Measurements from ENCODE around the gene ZNF786. TPM values are rescaled to one million over a fixed set of nuclear protein-coding genes. Genes with fewer than 3 reads are reported as not detected.

ZNF786 gene
- total RNA-seq = 10.2 and 10.7 TPM in 2 replicates
- long read RNA-seq, transcript ZNF786-201 (3 exons, 3,144 nt) = major isoform, 11 of 18 reads
- long read RNA-seq, transcript ZNF786-202 (4 exons, 2,874 nt) = minor isoform, 5 of 18 reads
- long read RNA-seq, partial matches to known transcripts = 0 of 18 reads
- long read RNA-seq, other reads (novel, unspliced or antisense) = 2 of 18 reads

GRCh38 chr7:149090397-149091195, at the start of gene ZNF786:
TSS of gene ZNF786 (minus strand) at chr7:149090718. CDS start at chr7:149090640, 78 bp downstream.
- H3K27ac Mint-ChIP-seq (ENCODE audit: unreplicated experiment) = peak within 1 kb of the TSS; percentile 100
- DNase-seq (ENCODE audit: extremely low spot score, unreplicated experiment) = peak; percentile 96
- H3K36me3 Mint-ChIP-seq (ENCODE audit: unreplicated experiment) = peaks cover 2% of the 10 kb centered on the region
- no peaks in the 10 kb centered on the region for H3K9me3 Mint-ChIP-seq (ENCODE audit: unreplicated experiment)
- no peaks in the 10 kb centered on the region for H3K27me3 Mint-ChIP-seq (ENCODE audit: unreplicated experiment)
- peaks cover 18% of the 10 kb centered on the region for H3K4me1 Mint-ChIP-seq (ENCODE audit: unreplicated experiment)
- H3K4me3 Mint-ChIP-seq (ENCODE audit: unreplicated experiment) = peak within 1 kb of the TSS; percentile 99
- peak; percentile 96 for TF ChIP-seq CTCF (IDR thresholded peaks at IDR 0.05)

GRCh38 chr7:149136118-149136517, 45.6 kb upstream of the ZNF786 start:
- Mint-ChIP-seq H3K4me1 (ENCODE audit: unreplicated experiment) (no peaks in the 10 kb centered on the region), H3K9me3 (ENCODE audit: unreplicated experiment) (peaks cover under 1% of the 10 kb centered on the region), H3K27ac (ENCODE audit: unreplicated experiment) (no peak overlapping the region), H3K4me3 (ENCODE audit: unreplicated experiment) (no peak overlapping the region), H3K27me3 (ENCODE audit: unreplicated experiment) (no peaks in the 10 kb centered on the region), H3K36me3 (ENCODE audit: unreplicated experiment) (peaks cover 3% of the 10 kb centered on the region)
- DNase-seq (ENCODE audit: extremely low spot score, unreplicated experiment) = no peak
- no peak for TF ChIP-seq CTCF (IDR thresholded peaks at IDR 0.05)

- H3K36me3 Mint-ChIP-seq (ENCODE audit: unreplicated experiment) = peaks cover 12% of the 10 kb centered on the region
These were observed 42.7 kb upstream of the ZNF786 start for GRCh38 chr7:149133028-149133710.

GRCh38 chr7:149130572-149131198, 40.2 kb upstream of the ZNF786 start:
- Mint-ChIP-seq H3K36me3 (ENCODE audit: unreplicated experiment) (peaks cover 12% of the 10 kb centered on the region), H3K27ac (ENCODE audit: unreplicated experiment) (no peak overlapping the region), H3K4me1 (ENCODE audit: unreplicated experiment) (peaks cover 10% of the 10 kb centered on the region), H3K4me3 (ENCODE audit: unreplicated experiment) (no peak overlapping the region), H3K27me3 (ENCODE audit: unreplicated experiment) (no peaks in the 10 kb centered on the region), H3K9me3 (ENCODE audit: unreplicated experiment) (peaks cover 8% of the 10 kb centered on the region)
- TF ChIP-seq CTCF (IDR thresholded peaks at IDR 0.05) = no peak
- no peak for DNase-seq (ENCODE audit: extremely low spot score, unreplicated experiment)

More at GRCh38 chr7:149133028-149133710, 42.7 kb upstream of the ZNF786 start:
- H3K27ac Mint-ChIP-seq (ENCODE audit: unreplicated experiment) = no peak overlapping the region
- no peak for TF ChIP-seq CTCF (IDR thresholded peaks at IDR 0.05)
- H3K4me3 Mint-ChIP-seq (ENCODE audit: unreplicated experiment) = no peak overlapping the region
- H3K9me3 Mint-ChIP-seq (ENCODE audit: unreplicated experiment) = peaks cover 8% of the 10 kb centered on the region
- H3K4me1 Mint-ChIP-seq (ENCODE audit: unreplicated experiment) = peaks cover 2% of the 10 kb centered on the region
- H3K27me3 Mint-ChIP-seq (ENCODE audit: unreplicated experiment) = no peaks in the 10 kb centered on the region
- no peak for DNase-seq (ENCODE audit: extremely low spot score, unreplicated experiment)

Measured in osteocyte (in vitro differentiated cells).